ENCODE results near the gene ALG2. TPM values are rescaled to one million over a fixed set of nuclear protein-coding genes. Genes with fewer than 3 reads are reported as not detected.

Gene ALG2, protein sequence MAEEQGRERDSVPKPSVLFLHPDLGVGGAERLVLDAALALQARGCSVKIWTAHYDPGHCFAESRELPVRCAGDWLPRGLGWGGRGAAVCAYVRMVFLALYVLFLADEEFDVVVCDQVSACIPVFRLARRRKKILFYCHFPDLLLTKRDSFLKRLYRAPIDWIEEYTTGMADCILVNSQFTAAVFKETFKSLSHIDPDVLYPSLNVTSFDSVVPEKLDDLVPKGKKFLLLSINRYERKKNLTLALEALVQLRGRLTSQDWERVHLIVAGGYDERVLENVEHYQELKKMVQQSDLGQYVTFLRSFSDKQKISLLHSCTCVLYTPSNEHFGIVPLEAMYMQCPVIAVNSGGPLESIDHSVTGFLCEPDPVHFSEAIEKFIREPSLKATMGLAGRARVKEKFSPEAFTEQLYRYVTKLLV
- 34.4 and 48.2 TPM in 2 replicates for total RNA-seq

DNA sequence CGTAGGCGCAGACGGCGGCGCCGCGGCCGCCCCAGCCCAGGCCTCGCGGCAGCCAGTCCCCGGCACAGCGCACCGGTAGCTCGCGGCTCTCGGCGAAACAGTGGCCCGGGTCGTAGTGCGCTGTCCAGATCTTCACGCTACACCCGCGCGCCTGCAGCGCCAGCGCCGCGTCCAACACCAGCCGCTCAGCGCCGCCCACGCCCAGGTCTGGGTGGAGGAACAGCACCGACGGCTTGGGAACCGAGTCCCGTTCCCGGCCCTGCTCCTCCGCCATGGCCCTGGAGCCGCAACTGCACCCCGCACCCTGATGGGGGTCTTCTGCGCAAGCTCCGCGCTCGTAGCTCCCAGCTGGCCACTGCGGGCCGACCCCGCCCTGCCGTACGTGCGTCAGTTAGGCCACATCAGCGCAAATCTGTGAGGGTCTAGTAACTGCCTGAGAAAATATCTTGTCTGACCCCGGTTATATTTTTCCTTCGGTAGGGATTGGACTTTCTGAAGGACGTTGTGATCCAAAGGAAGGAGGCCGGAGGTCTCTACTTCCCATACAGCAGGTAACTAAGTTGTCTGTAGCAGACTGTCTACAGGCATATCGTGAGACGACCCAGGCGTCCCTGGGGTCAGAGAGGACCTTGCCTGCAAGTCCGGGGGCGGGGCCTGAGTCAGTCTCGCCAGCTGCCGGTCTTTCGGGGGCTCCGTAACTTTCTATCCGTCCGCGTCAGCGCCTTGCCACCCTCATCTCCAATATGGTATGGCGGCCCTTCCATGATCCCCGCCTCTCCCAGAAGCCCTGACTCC lies at the start of gene ALG2, which contains the start of gene SEC61B:
Gene ALG2, minus strand, starts transcription at position 322 of the 795 bp plus-strand sequence. Its CDS starts 48 bp downstream, at position 274.
Gene SEC61B, plus strand, starts transcription at position 662 of the 795 bp plus-strand sequence. Its CDS starts 82 bp downstream, at position 744.

Other genes with a start within 250 kb of the ALG2 start
- gene TGFBR1, start 116.8 kb downstream of the ALG2 start, total RNA-seq: 46.1 and 70.0 TPM in 2 replicates
- 78.6 and 97.9 TPM in 2 replicates for gene SEC61B, start 340 bp upstream of the ALG2 start, total RNA-seq

All from uterine smooth muscle cell (primary cell).